DND-41 (cell line): ENCODE measurements around the gene EPC1.

Source experiments
- CTCF ChIP-seq: IDR thresholded peaks from 2 replicates; pipeline ENCODE4 v1.5.1; 2012; ENCODE audit warnings: borderline replicate concordance, low read length, moderate library complexity, mild to moderate bottlenecking; ENCODE audit not compliant: poor library complexity, severe bottlenecking; ENCODE audit errors: extremely low read depth
- EZH2 ChIP-seq: IDR thresholded peaks from 3 replicates; pipeline ENCODE4 v1.6.1; 2012; ENCODE audit warnings: borderline replicate concordance, low read depth, mild to moderate bottlenecking, moderate library complexity, low read length, inconsistent platforms; ENCODE audit not compliant: severe bottlenecking

- no peak for TF ChIP-seq CTCF
- TF ChIP-seq EZH2, result no peak
Observed at GRCh38 chr10:32226624-32227023, 120.3 kb downstream of the EPC1 start.
